CD4-positive, alpha-beta T cell treated with Interleukin-1 beta for 1 hour (primary cell): ENCODE measurements around the gene ITPR3.

ENCODE experiments used
- DNase-seq, 2 donors: peaks; one replicate each; pipeline ENCODE4 v3.0.0-alpha.2; 2020 to 2022

Gene ITPR3

DNA sequence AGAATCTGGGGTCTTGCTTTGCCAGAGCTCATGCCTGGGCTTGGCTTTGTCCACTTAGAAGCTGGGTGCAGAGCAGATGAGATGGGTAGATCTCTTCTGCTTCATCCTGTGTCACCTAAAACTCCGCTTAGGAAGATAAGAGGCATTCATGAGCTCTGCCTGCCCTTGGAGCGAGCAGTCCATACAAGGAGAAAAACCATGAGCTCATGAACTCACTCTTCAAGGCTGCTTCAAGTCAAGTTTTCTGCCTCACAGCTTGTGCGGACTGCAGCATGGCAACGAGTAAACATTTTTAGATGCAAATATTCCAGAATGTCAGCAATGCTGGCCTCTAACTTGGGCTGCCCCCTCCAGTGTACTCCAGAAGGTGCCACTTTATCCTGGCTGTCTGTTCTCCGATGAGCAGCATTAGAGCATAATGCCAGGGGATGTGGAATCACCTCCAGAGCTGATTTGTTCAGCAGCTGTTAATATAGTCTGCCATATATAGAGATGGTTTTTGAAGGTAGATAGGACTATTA is 101.0 kb downstream of the ITPR3 start:
- DNase-seq, result no peak

DNA sequence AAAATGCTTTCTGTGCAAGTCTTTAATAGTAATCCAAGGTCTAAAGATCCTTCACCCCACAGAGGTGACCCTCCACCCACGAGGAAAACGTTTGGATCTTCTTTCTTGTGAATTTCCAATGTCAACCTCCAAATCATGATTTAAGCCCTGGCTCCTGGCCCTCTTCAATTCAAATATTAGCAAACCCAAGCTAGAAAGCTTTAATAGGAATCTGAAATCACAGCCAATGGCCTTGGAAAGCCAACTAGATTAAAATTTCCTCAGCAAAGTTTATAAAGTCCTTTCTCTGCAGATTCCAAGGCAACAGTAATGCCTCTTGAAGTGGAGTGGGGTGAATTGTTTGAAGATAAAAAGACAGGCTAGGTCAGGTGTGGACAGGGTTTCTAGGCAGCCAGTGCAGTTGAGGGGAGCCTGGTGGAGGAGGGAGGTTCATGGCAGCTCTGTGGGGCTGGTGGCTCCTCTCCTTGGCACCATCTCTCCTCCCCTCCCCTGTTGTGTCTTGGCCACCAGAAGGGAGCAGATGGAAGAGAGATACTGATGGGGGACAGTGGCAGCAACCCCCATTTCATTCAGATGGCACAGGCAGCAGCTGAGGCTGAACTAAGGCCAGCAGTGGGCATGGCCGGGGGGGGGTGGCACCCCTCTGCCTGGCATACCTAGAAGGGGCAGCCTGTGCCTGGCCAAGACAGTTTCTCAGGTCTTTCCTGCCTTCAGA is 102.4 kb downstream of the ITPR3 start:
- no peak for DNase-seq

DNA sequence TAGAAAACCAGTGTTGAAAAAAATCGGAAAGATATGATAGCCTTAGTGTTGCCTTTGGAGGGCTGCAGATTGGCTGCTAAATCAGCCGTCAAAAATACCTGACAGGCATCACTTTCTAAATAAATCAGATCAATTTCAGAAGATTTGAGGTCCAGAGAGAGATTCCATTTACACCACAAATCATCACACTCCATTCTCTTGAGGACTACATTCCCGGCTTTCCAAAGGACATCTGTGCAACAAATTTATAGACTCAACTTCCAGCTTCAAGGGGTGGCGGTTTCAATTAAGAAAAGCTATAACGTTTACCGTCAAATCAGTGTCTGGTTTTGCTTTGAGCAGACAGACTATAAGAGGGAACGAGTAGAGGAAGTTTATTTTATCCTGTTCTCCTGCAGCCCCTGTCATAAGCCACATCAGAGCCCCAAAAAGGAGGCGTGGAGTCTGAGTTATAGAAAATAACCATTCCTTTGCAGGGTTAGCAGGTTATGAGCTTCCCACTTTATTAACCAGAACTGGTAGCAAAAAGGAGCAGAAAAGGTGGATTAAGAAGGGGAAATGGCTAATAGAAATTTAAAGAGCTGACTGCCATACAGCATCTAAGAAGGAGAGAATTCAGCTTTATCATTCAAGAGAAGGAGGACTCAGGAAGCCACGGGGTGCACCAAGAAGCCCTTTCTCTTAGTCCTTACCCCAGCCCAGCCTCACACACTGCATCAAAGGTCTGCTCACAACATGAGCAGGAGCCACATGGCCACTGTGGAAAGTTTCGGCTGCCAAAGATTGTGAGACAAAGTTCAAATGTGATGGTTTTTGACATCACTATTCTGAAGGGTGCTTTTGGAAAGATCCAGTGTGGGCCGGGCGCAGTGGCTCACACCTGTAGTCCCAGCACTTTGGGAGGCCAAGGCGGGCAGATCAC is 103.2 kb downstream of the ITPR3 start:
- no peak for DNase-seq

DNA sequence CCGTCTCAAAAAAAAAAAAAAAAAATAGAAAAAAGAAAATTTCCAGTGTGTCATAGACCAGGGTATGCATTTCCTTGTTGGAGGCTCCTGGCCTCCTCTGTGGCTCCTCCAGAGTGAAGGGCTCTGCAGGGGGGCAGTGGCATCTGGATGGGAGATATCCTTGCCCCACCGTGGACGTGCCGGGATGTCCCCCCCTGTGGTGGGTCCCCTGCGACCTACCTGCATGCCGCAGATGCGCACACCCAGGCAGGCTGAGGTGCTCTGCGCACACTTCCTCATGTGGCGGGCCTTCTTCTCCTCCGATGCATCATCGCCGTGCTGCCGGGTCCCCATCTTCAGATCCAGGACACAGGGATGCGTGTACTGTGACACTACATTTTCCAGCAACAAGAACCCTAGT is 104.1 kb downstream of the ITPR3 start:
- no peak for DNase-seq

DNA sequence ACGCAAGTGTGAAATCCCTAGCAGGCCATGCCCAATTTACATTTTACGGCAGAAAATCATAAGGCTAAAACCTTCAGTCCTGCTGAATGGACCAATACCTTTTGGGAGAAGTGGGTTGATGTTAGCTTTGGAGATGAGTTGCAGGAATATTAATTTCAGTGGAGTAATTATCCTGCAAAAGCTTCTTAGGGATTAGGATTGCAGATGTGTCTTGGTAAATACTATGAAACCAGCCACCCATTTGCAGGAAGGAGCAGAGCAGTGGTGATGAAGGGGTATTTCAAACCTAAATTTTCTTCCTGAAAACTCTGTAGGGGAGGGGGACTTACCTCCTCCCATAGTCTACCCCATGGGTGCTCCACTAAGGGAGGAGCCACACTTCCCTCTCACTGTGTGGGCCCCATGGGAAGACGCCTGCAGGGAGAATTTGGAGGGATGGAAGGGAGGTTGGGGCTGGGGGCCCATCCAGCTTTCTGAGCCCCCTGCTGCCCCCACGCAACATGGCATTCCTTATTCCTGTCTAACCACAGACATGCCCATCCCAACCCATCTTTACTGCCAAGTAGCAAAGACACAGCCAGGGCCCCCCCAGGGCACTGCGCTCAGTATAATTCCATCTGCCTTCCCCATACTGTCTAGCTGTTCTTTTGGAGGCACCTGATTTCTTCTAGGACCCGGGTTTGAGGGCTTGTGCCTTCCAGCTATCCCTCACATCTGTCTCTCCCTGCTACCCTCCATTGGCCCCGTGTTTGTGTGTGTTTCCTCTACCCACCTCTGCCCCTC is 105.0 kb downstream of the ITPR3 start:
- no peak for DNase-seq

DNA sequence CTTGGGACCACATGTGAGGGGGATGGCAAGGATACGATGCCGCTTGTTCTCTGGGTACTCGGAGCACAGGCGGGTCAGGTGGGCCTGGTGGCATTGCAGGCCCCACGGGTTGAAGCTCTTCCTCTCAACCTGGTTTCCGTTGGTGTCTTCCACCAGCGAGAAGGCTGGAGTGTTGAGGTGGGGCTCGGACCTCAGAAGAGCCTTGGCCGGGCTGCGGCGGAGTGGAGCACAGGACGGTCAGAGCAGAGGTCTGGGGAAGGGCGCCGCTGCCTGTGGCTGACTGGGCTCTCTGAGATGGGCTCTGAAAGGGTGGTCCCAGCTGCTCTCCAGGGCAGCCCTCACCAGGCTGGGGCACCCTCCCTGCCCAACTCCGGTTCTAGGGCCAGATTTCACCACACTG is 105.6 kb downstream of the ITPR3 start:
- DNase-seq, result no peak

DNA sequence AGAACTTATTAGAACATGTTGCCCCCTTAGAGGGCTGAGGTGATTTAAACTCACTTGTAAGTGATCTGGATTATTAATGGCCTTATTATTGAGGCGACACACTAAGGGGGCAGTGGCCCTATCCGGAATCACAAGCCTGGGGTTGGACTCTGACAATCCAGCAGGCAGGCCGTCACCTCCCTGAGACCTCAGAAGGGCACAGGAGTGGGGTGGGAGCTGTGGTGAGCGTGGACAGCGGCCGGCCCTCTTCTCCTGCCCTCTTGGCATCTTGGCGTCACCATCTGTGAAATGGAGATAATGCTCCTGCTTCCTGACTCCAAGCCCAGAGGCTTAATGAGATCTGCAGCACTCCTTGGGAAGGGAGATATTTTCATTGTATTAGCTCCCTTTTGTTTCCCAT is 106.0 kb downstream of the ITPR3 start:
- no peak for DNase-seq

DNA sequence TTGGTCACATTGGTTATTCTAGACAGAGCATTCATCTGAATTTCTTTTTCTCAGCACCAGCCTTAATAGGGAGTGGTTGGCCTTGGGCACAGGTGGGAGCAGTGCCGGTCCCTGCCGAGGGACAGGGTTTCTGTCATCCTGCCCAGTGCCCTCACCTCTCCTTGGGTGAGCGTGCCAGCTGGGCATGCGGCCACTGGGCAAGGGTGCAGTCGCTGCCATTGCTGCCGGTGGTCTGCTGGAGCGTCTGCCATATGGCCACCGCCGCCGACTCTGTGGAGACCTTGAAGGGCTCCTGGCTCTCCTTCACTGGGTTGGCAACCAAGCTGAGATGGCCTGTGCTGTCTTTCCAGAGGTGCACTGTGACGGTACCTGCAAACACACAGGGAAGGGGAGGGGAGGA is 106.8 kb downstream of the ITPR3 start:
- DNase-seq, result no peak

DNA sequence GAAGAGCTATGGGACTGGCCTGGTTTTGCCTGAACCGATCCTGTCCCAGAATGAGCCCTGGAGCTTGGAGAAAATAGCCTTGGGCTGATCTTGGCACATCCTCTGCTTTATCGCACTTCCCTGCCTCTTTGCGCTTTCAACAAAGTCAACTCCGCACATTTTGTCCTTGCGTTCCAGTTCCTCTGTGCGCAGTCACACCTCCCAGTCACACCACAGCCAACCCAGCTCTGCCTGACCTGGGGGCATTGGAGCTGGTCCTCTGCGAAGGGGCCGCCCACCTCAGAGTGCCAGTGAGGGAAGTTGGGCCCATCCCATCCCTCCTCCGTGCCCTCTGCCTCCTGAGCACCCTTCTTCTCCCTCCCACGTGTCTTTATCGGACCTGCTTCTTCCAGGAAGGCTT is 107.3 kb downstream of the ITPR3 start:
- no peak for DNase-seq

DNA sequence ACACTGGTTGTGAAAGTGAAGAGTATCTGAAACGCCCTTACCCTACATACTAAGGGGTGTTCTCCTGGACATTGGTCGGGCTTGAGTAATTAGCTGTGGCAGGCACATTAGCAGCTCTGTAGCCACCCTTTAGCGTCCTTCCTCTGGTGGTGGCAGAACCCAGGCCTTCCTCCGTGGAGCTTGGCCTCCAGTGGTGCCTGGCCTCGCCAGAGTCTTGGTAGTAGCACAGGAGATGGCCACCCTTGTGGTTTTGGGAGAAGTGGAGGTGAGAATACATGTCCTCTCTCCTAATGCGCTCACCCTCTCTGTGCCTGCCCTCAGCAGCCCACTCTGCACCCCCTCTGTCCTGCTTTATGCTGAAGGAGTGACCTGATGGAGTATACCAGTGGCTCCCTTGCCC is 107.9 kb downstream of the ITPR3 start:
- no peak for DNase-seq

DNA sequence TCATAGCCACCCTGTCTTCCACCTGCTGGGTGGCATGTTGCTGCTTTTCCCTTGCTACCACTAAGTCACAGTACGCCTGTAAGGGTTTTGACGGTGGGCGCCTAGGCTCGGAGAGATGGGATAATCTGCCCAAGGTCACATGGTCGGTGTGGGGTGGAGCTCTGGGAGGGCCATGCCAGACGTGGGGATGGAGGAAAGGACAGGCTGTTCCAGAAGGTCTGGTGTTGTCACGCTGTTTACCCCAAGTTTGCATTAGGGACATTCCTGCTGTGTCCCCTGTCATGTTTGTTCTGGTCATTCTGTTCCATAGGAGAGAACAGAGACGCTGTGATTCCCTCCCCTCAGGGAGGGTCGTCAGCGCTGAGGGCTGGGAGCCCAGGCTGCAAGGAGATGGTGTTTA is 109.5 kb downstream of the ITPR3 start:
- no peak for DNase-seq

DNA sequence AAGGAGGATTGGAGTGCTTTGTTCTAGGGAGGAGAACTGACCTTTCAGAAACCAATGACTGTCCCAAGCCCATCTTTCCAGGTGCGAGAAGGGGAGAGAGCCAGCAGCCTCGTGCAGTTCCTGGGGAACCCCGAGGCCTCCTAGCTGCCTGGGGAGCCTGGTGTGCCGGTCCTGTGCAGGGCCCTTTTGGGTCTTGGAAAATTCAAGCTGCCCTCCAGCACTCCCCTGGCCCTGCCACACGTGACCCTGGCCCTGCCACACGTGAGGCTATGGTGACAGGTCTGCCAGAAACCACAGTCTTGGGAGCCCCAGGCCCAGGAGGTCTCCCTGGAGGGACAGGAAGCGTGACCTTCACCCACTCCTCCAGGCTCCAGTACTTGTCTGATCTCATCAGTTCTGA is 109.9 kb downstream of the ITPR3 start:
- DNase-seq, result no peak

DNA sequence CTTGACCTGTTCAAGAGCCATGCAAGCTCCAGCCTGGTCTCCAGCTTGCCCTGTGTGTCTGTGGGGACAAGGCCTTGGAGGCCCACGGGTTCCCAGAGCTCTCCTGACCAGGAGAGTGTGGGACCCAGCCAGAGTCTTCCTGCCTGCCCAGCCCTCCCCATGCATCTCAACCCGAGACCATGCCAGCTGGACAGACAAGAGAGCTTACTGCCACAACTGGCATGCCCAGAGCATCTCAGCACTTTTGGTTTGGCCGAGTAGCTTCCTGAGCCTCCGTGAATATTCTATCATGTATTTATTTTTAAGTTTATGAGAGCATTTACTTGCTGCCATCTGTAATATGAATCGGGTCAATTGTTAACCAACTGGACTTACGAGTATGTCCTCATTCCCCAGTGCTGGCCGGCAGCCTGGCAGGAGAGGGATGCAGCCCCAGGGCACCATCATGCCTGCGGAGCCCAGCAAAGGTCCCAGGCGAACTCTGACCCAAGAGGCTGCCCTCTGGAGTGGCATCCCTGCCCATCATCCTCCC is 110.7 kb downstream of the ITPR3 start:
- DNase-seq, result no peak

DNA sequence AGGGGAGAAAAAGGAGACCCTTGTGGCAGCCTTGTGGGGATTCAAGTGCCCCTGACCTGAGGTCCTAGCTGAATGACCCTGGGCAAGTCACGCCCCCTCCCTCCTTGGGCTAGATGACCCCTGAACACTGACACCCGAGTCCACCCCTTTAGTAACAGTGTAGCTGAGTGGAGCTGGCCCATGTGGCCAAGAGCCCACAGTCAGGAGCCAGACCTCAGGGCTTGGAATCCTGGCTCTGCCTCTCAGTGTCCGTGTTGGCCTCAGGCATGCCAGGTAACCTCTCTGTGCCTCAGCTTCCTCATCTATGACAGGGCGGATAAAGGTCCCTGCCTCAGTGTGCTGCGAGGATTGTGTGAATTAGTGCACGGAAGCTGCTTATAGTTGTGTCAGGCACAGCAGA is 111.3 kb downstream of the ITPR3 start:
- DNase-seq, result no peak

DNA sequence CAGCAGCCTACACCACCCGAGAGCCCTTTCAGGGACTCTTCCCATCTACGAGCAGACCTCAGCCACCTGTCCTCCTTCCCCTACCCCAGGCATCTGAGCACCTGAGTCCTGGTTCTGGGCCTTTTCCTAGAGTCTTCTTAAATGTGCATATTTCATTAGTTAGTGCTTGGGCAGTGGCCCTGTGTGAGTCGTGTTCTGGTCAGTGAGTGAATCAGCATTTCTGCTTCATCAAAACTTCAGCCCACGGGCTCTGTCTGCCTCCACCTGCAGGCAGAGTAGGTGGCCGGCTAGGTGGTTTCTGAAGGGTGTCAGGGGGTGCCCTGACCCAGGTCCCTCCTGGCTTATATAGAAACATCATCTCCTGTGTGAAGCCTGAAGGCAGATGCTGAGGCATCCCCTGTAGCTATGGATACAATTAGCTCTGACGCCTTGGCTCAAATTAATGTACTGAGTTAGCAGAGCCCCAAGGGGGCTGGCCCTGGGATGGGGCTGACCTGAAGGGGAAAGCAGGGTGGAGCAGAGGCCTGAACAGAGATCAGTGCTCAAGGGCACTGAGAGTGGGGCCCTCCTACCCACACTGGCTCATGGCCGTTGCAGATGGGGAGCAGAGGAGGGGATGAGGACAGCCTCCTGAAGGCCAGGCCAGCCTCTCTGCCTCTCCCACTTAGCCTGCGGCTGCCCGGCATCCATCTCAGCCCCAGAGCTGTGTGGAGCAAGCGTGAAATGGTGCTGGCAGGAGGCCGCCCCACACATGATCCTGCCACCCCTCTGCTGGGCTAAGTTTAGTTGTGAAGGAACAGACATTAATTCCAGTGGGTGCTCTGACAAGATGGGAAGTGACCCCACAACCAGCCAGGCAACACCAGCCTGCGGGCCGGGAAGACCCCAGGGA is 111.9 kb downstream of the ITPR3 start:
- DNase-seq, result no peak

DNA sequence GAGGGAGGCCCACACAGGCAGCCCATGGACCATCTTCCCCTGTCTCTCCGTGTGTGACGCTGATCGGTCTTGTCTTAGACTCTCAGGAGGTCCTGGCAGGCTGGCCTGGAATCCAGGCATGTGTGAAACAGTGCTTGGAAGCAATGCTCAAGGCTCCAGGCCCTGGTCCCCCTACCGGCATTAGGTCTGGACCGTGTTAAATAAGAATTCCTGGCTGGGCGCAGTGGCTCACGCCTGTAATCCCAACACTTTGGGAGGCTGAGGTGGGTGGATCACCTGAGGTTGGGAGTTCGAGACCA is 112.5 kb downstream of the ITPR3 start:
- DNase-seq, result no peak

DNA sequence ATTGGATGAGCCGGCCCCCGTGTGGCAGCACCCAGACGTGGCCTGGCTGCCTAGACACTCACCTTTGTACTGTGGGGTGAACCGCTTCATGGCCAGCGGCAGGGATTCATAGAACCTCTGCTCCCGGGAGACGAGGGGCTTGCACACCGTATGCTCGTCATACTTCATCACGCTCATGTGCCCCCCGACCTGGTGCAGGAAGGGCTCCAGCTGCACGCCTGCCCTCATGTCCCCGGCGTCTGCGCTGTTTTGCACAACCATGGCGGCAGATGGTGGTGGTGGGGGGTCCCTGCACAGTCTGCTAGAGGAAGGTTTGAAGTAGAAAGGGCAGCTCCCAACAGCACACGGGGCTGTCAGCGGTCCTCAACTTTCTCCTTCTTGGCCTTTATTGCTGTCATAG is 114.1 kb downstream of the ITPR3 start:
- no peak for DNase-seq

DNA sequence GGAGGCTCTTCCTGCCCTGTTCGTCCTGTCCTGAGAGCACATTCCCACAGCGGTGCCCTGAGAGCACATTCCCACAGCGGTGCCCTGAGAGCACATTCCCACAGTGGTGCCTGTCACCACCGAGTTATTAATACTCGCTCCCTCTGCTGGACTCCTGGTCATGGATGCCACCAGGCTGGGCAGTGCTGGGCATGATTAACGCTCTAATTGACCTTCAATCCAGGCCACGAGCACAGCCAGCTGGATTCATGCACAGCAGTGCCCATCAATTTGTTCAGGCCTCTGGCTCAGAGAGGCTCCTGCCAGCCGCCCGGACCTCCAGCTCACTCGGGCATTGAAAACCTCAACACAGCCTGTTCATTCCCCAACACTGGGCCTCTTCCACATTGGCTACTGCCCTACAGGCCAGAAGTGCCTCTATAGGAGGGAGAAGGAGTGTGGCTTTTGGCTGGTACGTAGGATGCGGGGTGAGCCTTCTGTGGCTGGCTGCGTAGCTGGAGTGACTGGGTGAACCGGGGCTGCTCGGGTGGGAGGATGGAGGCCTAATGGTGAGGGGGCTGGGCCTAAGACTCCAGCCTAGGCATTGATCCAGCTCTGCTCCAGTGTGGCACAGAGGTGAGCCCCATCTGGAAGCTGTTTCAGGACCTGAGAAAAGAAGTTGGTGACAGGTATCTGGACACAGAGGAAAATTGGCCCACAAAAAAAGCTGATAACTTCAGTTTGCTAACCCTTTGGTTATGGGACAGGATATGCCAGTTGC is 116.3 kb downstream of the ITPR3 start:
- DNase-seq, result no peak

DNA sequence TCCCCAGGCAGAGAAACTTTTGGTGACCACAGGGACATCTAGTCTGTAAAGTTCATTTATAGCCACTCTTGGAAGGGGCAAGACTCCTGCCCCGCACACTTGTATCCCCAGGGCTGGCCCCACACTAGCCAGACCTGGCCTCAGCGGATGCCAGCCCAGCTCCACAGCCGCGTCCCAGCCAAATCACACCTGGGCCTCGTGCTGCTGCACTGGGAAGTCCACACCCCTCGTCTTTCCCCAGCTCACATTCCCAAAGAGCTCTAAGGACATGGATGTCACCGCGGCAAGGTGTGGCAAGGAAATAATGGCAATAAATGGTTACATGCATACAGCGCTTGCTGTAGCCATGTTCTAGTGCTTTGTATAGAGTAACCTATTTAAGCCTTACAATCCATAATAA is 117.0 kb downstream of the ITPR3 start:
- DNase-seq, result no peak

DNA sequence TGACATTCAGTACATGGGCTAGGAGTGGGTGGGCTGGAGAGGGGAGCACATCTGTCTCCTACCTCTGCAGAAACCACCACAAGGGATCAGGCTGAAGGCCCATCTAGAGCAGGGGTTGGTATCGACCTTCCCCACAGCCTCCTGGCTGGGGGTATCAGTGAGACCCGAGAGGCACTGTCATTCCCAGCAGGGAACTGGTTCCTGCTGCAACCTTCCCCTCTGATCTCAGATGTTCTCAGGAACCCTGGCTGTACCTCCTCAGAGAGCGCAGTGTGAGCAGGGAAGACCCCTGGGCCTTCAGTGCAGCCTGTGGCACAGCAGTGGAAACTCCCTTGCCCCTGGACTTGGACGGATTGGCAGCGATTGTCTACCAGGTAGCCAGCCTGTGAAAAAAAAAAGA is 117.8 kb downstream of the ITPR3 start:
- no peak for DNase-seq

DNA sequence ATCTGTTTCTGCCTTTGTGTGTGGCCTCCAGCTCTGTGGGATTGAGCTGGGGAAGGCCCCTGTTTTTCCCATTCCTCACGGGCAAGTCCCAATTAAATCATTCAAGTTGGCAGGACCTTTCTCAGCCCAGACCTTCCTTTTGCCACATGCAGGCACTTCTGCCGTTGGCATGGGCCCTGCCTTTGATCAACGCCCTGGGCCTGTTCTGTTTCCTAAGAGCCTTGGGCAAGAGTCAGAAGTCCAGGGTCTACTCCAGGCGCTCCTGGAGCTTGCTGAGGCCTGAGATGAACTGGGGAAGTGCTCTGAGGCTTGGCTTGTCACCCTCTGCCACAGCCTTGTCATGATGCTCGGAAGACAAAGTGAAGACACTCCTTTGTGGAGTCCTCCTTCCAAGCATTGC is 118.4 kb downstream of the ITPR3 start:
- DNase-seq, result no peak

DNA sequence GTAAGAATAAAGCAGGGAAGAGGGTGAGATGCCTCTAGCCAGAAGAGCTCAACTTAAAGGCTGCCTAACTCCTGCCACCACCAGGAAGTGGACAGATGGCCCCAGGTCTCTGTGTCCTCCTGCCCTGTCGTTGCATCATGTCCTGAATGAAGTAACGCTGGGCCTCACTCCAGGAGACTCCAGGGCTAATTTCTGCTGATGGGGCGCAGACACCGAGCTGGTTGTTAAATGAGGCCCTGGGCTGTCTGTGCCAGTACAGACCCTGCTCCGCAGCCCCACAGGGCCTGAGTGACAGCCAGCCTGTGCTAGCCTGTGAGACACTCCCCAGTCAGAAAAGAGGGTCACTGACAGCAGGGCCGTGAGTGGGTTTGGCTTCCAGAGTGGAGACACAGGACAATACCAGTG is 119.1 kb downstream of the ITPR3 start:
- no peak for DNase-seq
